GM12875 (cell line): Measurements from ENCODE around the gene LAMA2.

Experiments
- H3K4me3 ChIP-seq: one replicate; pipeline ENCODE4 v1.5.1; 2011; ENCODE audit warnings: low read depth, low read length, control low read depth
- CTCF ChIP-seq: IDR thresholded peaks from 2 replicates; pipeline ENCODE4 v1.5.1; 2011; ENCODE audit warnings: low read depth, mild to moderate bottlenecking, control low read depth, inconsistent platforms, low read length, moderate library complexity, borderline replicate concordance; ENCODE audit not compliant: insufficient read depth

Gene LAMA2

GRCh38 chr6:128882991-128883611 is at the start of gene LAMA2:
Gene LAMA2, plus strand, starts transcription at chr6:128883138. Its CDS starts 108 bp downstream, at chr6:128883246.
- no peak for TF ChIP-seq CTCF
- no peak within 1 kb of the TSS for H3K4me3 ChIP-seq

- H3K4me3 ChIP-seq, result no peak overlapping the region
- TF ChIP-seq CTCF, result no peak
Measured at GRCh38 chr6:128836761-128837160, 46.2 kb upstream of the LAMA2 start.

GRCh38 chr6:128841518-128841917 is 41.4 kb upstream of the LAMA2 start:
- H3K4me3 ChIP-seq, result no peak overlapping the region
- TF ChIP-seq CTCF, result no peak

GRCh38 chr6:128844598-128844997 is 38.3 kb upstream of the LAMA2 start:
- no peak overlapping the region for H3K4me3 ChIP-seq
- TF ChIP-seq CTCF, result no peak

- no peak for TF ChIP-seq CTCF
- no peak overlapping the region for H3K4me3 ChIP-seq
Measured at GRCh38 chr6:128847431-128848210, 35.3 kb upstream of the LAMA2 start.

- no peak for TF ChIP-seq CTCF
- H3K4me3 ChIP-seq, result no peak overlapping the region
Measured at GRCh38 chr6:128848212-128848935, 34.6 kb upstream of the LAMA2 start.

- H3K4me3 ChIP-seq, result no peak overlapping the region
- no peak for TF ChIP-seq CTCF
Measured at GRCh38 chr6:128855581-128856085, 27.3 kb upstream of the LAMA2 start.
